Measurements from ENCODE around the gene CEACAM18.

Gene CEACAM18

GRCh38 chr19:51525651-51526050 is 47.3 kb downstream of the CEACAM18 start:
- no peak for DNase-seq (ENCODE audit: low read depth in 2 of 2, low spot score in 1 of 2)

GRCh38 chr19:51529301-51529700 is 51.0 kb downstream of the CEACAM18 start:
- DNase-seq (ENCODE audit: low read depth in 2 of 2, low spot score in 1 of 2) = no peak

GRCh38 chr19:51530616-51531015 is 52.3 kb downstream of the CEACAM18 start:
- DNase-seq (ENCODE audit: low read depth in 2 of 2, low spot score in 1 of 2) = no peak

GRCh38 chr19:51531349-51532315 is 53.3 kb downstream of the CEACAM18 start, which contains the start of gene SIGLEC6:
SIGLEC6 (minus strand) TSS chr19:51531670; CDS start chr19:51531648, 22 bp downstream.
- peak in 1 of 2 donors; percentile 32 for DNase-seq (ENCODE audit: low read depth in 2 of 2, low spot score in 1 of 2)

- no peak for DNase-seq (ENCODE audit: low read depth in 2 of 2, low spot score in 1 of 2)
Observed at GRCh38 chr19:51535535-51535934, 57.2 kb downstream of the CEACAM18 start.

GRCh38 chr19:51539821-51540366 is 61.6 kb downstream of the CEACAM18 start:
- no peak for DNase-seq (ENCODE audit: low read depth in 2 of 2, low spot score in 1 of 2)
